HepG2 (cell line): ENCODE measurements around the gene PSMD5. TPM values are rescaled to one million over a fixed set of nuclear protein-coding genes. Genes with fewer than 3 reads are reported as not detected.
A peak's percentile ranks its signal among the peaks of the same experiment; 100 is the strongest.

ENCODE experiments used
- ARNT2 ChIP-seq: sonication (generic); formaldehyde crosslinking; IDR thresholded peaks from 2 replicates; pipeline ENCODE4 v1.8.0; 2022; ENCODE audit warnings: mild to moderate bottlenecking, low read depth, missing genetic modification reagents, moderate library complexity
- ATM ChIP-seq: fragments of 450-650 bp; IDR thresholded peaks from 2 replicates; pipeline ENCODE4 v1.7.1; 2017; ENCODE audit warnings: mild to moderate bottlenecking, borderline replicate concordance
- EP300 ChIP-seq, 3 experiments: sonication (generic) in 1 of 3; formaldehyde crosslinking in 1 of 3; IDR thresholded peaks; 2 replicates each; pipeline versions ENCODE4 v1.5.1 to v1.6.1; 2011 to 2020; ENCODE audit warnings: low read depth in 2 of 3, low read length in 2 of 3, borderline replicate concordance in 1 of 3, improper control_type of control experiment in 1 of 3, mild to moderate bottlenecking in 1 of 3, missing genetic modification reagents in 1 of 3, moderate library complexity in 1 of 3
- FOXK1 ChIP-seq: sonication (generic); formaldehyde crosslinking; IDR thresholded peaks from 2 replicates; pipeline ENCODE4 v1.4.0; 2020; ENCODE audit warnings: low read depth, missing genetic modification reagents, borderline replicate concordance
- JUND ChIP-seq: sonication (generic); formaldehyde crosslinking; IDR thresholded peaks from 2 replicates; pipeline ENCODE4 v1.8.0; 2022; ENCODE audit warnings: mild to moderate bottlenecking, missing genetic modification reagents
- RBM22 ChIP-seq: fragments of 200-400 bp; formaldehyde crosslinking; optimal IDR thresholded peaks from 2 replicates; pipeline ENCODE3; 2017; ENCODE audit warnings: mild to moderate bottlenecking, low read length, moderate library complexity
- RCOR2 ChIP-seq: IDR thresholded peaks from 2 replicates; pipeline ENCODE4 v1.6.1; 2016; ENCODE audit warnings: missing biosample characterization, missing genetic modification reagents
- RORA ChIP-seq: sonication (generic); formaldehyde crosslinking; IDR thresholded peaks from 2 replicates; pipeline ENCODE4 v1.5.0; 2020; ENCODE audit warnings: mild to moderate bottlenecking, missing genetic modification reagents, moderate library complexity
- SALL1 ChIP-seq: sonication (generic); formaldehyde crosslinking; IDR thresholded peaks from 2 replicates; pipeline ENCODE4 v1.8.0; 2022; ENCODE audit warnings: mild to moderate bottlenecking, missing genetic modification reagents
- TAF1 ChIP-seq: sonication (generic); formaldehyde crosslinking; IDR thresholded peaks from 2 replicates; pipeline ENCODE4 v1.4.0; 2020; ENCODE audit warnings: missing genetic modification reagents
- ZMAT3 ChIP-seq: sonication (generic); formaldehyde crosslinking; conservative IDR thresholded peaks from 2 replicates; pipeline ENCODE4 v1.7.0; 2021; ENCODE audit warnings: missing genetic modification reagents
- ZNF160 ChIP-seq: sonication (generic); formaldehyde crosslinking; IDR thresholded peaks from 2 replicates; pipeline ENCODE4 v1.8.0; 2022; ENCODE audit warnings: mild to moderate bottlenecking, inconsistent platforms, missing genetic modification reagents
- ZNF20 ChIP-seq: sonication (generic); formaldehyde crosslinking; IDR thresholded peaks from 2 replicates; pipeline ENCODE4 v1.4.0; 2020; ENCODE audit warnings: mild to moderate bottlenecking, moderate library complexity, missing genetic modification reagents
- ZNF33B ChIP-seq: sonication (generic); formaldehyde crosslinking; IDR thresholded peaks from 2 replicates; pipeline ENCODE4 v1.5.1; 2020; ENCODE audit warnings: mild to moderate bottlenecking, missing genetic modification reagents
- ZNF646 ChIP-seq: sonication (generic); formaldehyde crosslinking; IDR thresholded peaks from 2 replicates; pipeline ENCODE4 v1.9.0; 2021; ENCODE audit warnings: mild to moderate bottlenecking, missing genetic modification reagents
- ZNF782 ChIP-seq: sonication (generic); formaldehyde crosslinking; IDR thresholded peaks from 2 replicates; pipeline ENCODE4 v1.4.0; 2020; ENCODE audit warnings: missing genetic modification reagents, mild to moderate bottlenecking, borderline replicate concordance
- ZNF841 ChIP-seq: sonication (generic); formaldehyde crosslinking; IDR thresholded peaks from 2 replicates; pipeline ENCODE4 v1.8.1; 2023; ENCODE audit warnings: missing genetic modification reagents, borderline replicate concordance
- polyA plus RNA-seq, 8 experiments: library from polyadenylated mRNA; depleted of rRNA in 3 of 8; stranded (reverse) in 7 of 8; unstranded in 1 of 8; fragments of >200 nt; fragmentation: Illumina TruSeq in 4 of 8; extraction: Trizol in 4 of 8; gene quantifications; 2 replicates each; pipeline versions ENCODE4 v1.2.1 to v1.2.3, GENCODE V29; 2011 to 2016; ENCODE audit warnings: low read depth in 4 of 8, missing spikeins in 1 of 8, mixed read lengths in 1 of 8; ENCODE audit not compliant: insufficient read depth in 1 of 8
- total RNA-seq, 5 experiments: library from RNA; depleted of rRNA; stranded (reverse); fragments of >200 nt; fragmentation: Illumina TruSeq; extraction: Trizol; gene quantifications; 2 replicates each; pipeline ENCODE4 v1.2.3, GENCODE V29; 2016; ENCODE audit warnings: low read depth in 1 of 5
- TF ChIP-seq, protein P1 (sequence below): fragments of 450-650 bp; IDR thresholded peaks from 2 replicates; pipeline ENCODE4 v1.6.1; 2017
- TF ChIP-seq, protein P2 (sequence below): sonication (generic); formaldehyde crosslinking; IDR thresholded peaks from 2 replicates; pipeline ENCODE4 v1.4.0; 2020; ENCODE audit warnings: mild to moderate bottlenecking, missing genetic modification reagents

PSMD5 gene
- total and polyA plus RNA-seq, 2 of the 13 experiments (the other 11 are each of a cell fraction or from before 2014, with no cell fraction given) = 12.7 to 18.1 TPM

DNA sequence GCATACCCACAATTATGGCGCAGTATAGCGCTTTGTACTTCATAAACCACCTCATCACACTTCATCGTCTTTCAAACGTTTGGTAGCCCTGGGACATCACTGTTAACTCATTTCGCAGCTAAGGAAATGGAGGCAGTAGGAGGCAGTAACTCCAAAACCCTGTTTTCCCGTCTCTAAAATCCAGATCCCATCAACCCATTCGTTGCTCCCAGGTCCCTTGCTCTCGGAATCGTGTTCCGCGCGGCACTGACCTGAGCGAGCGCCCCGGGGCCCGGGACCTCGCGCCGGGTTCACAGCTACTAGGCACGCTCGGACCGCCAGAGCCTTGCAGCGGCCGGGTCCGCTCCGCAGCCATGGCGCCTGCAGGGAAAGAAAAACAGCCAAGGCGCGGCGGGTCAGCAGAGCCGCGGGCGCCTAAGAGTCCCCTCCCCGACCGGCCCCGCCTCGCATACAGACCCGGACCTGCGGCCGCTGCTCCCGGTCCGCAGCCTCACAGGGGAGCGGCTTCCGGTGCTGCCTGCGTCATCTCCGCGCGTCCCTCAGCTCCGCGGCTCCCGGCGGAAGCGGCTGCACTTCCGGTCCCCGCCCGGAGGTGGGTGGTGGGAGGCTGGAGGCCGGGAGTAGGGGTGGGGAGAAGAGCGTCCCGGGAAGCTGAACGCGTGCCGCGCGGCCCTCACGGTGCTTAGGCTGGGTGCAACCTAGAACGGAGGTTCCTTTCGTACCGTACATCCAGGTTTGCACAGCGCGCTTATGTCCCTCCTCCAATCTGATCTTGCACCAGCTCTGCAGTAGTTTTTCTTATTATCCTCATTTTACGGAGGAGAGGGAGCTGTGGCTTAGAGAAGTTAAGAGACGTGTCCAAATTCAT is 49.6 kb downstream of the PSMD5 start, which contains the start of gene FBXW2 (continued):
- no peak for TF ChIP-seq ZNF841 (CRISPR knock-in tag)
- TF ChIP-seq TAF1 (CRISPR knock-in tag) = peak; percentile 85
- TF ChIP-seq ZNF20 (CRISPR knock-in tag) = 0 out of 2 replicates have a peak, but pooled peaks have one; percentile 57
- no peak for TF ChIP-seq EP300 (IDR thresholded peaks at IDR 0.05; ENCODE audit: low read depth in 2 of 2, low read length in 2 of 2)
- TF ChIP-seq EP300 (CRISPR knock-in tag; IDR thresholded peaks at IDR 0.05; ENCODE audit: borderline replicate concordance) = peak; percentile 59; the same call in 1 of the 2 replicates
- TF ChIP-seq, protein P1, sequence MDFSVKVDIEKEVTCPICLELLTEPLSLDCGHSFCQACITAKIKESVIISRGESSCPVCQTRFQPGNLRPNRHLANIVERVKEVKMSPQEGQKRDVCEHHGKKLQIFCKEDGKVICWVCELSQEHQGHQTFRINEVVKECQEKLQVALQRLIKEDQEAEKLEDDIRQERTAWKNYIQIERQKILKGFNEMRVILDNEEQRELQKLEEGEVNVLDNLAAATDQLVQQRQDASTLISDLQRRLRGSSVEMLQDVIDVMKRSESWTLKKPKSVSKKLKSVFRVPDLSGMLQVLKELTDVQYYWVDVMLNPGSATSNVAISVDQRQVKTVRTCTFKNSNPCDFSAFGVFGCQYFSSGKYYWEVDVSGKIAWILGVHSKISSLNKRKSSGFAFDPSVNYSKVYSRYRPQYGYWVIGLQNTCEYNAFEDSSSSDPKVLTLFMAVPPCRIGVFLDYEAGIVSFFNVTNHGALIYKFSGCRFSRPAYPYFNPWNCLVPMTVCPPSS = no peak
- TF ChIP-seq RBM22 = no peak
- TF ChIP-seq JUND = no peak
- TF ChIP-seq ZNF646 = no peak
- TF ChIP-seq, protein P2, sequence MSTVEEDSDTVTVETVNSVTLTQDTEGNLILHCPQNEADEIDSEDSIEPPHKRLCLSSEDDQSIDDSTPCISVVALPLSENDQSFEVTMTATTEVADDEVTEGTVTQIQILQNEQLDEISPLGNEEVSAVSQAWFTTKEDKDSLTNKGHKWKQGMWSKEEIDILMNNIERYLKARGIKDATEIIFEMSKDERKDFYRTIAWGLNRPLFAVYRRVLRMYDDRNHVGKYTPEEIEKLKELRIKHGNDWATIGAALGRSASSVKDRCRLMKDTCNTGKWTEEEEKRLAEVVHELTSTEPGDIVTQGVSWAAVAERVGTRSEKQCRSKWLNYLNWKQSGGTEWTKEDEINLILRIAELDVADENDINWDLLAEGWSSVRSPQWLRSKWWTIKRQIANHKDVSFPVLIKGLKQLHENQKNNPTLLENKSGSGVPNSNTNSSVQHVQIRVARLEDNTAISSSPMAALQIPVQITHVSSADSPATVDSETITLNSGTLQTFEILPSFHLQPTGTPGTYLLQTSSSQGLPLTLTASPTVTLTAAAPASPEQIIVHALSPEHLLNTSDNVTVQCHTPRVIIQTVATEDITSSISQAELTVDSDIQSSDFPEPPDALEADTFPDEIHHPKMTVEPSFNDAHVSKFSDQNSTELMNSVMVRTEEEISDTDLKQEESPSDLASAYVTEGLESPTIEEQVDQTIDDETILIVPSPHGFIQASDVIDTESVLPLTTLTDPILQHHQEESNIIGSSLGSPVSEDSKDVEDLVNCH (CRISPR knock-in tag) = no peak
- peak; percentile 82; the same call in 1 of the 2 replicates for TF ChIP-seq ZNF160 (CRISPR knock-in tag)
- no peak for TF ChIP-seq RCOR2 (CRISPR knock-in tag)
- peak; percentile 92 for TF ChIP-seq SALL1 (CRISPR knock-in tag)
- peak; percentile 82 for TF ChIP-seq ZNF33B (CRISPR knock-in tag)
- TF ChIP-seq ARNT2 = no peak; the same call in 1 of the 2 replicates
- TF ChIP-seq ZNF782 (CRISPR knock-in tag) = no peak; the same call in 1 of the 2 replicates
- peak; percentile 71; the same call in 1 of the 2 replicates for TF ChIP-seq ZMAT3
- TF ChIP-seq RORA (CRISPR knock-in tag) = no peak
- peak; percentile 94 for TF ChIP-seq FOXK1 (CRISPR knock-in tag)
- no peak for TF ChIP-seq ATM
